GM18907 (cell line): ENCODE results near the gene ZBTB44.

Experiments
- ATAC-seq: cut with Tn5 transposase; IDR thresholded peaks from one replicate; pipeline ENCODE4 v1.9.1; 2021; ENCODE audit warnings: mild to moderate bottlenecking, moderate library complexity; ENCODE audit not compliant: unreplicated experiment

Gene ZBTB44

GRCh38 chr11:130216591-130217132, 98.1 kb downstream of the ZBTB44 start:
- ATAC-seq: no peak

- no peak for ATAC-seq
These were observed 98.5 kb downstream of the ZBTB44 start for GRCh38 chr11:130216221-130216550.

GRCh38 chr11:130215531-130216220, 99.0 kb downstream of the ZBTB44 start:
- no peak for ATAC-seq

- no peak for ATAC-seq
These were observed 99.7 kb downstream of the ZBTB44 start for GRCh38 chr11:130214861-130215530.

- ATAC-seq: no peak
These were observed 100.8 kb downstream of the ZBTB44 start for GRCh38 chr11:130213979-130214281.

GRCh38 chr11:130213143-130213978, 101.4 kb downstream of the ZBTB44 start:
- peak; percentile 87 for ATAC-seq

- peak; percentile 18 for ATAC-seq
These were observed 102.2 kb downstream of the ZBTB44 start for GRCh38 chr11:130212431-130212961.

- ATAC-seq: no peak
These were observed 102.8 kb downstream of the ZBTB44 start for GRCh38 chr11:130211781-130212401.

GRCh38 chr11:130211144-130211543, 103.6 kb downstream of the ZBTB44 start:
- no peak for ATAC-seq

- ATAC-seq: no peak
These were observed 104.5 kb downstream of the ZBTB44 start for GRCh38 chr11:130209954-130210854.

GRCh38 chr11:130209128-130209932, 105.4 kb downstream of the ZBTB44 start:
- ATAC-seq: no peak

GRCh38 chr11:130208241-130209127, 106.2 kb downstream of the ZBTB44 start:
- no peak for ATAC-seq

- no peak for ATAC-seq
These were observed 108.6 kb downstream of the ZBTB44 start for GRCh38 chr11:130206141-130206540.

GRCh38 chr11:130204703-130205095, 110.0 kb downstream of the ZBTB44 start:
- ATAC-seq: no peak

GRCh38 chr11:130203766-130204702, 110.7 kb downstream of the ZBTB44 start:
- no peak for ATAC-seq

GRCh38 chr11:130202818-130203689, 111.7 kb downstream of the ZBTB44 start:
- ATAC-seq: no peak
